Right atrium auricular region (tissue), 2 donors: ENCODE measurements around the gene NKX1-2. TPM values are rescaled to one million over a fixed set of nuclear protein-coding genes. Genes with fewer than 3 reads are reported as not detected.

Experiments used
- DNase-seq: peaks from one replicate; pipeline ENCODE4 v3.0.0-alpha.2; 2019; ENCODE audit warnings: low spot score
- H3K27ac ChIP-seq, 2 donors: fragments of 200-600 bp; sonication (generic); 1 replicate in 1 of 2; 2 replicates in 1 of 2; pipeline ENCODE4 v1.5.1; 2016 to 2019
- H3K27me3 ChIP-seq, 2 donors: fragments of 200-600 bp; sonication (generic); one replicate each; pipeline versions ENCODE4 v1.5.1 to v1.6.0; 2017 to 2019
- H3K36me3 ChIP-seq: fragments of 200-600 bp; sonication (generic); one replicate; pipeline ENCODE4 v1.5.1; 2016
- H3K4me1 ChIP-seq, 2 donors: fragments of 200-600 bp; sonication (generic); one replicate each; pipeline versions ENCODE4 v1.5.1 to v1.6.0; 2017 to 2019
- H3K4me3 ChIP-seq, 2 donors: fragments of 200-600 bp; sonication (generic); 1 replicate in 1 of 2; 2 replicates in 1 of 2; pipeline ENCODE4 v1.5.1; 2017 to 2019; ENCODE audit warnings: mild to moderate bottlenecking in 1 of 2, moderate library complexity in 1 of 2
- H3K9me3 ChIP-seq, 2 donors: fragments of 200-600 bp; sonication (generic); one replicate each; pipeline ENCODE4 v1.5.1; 2019
- total RNA-seq, 2 donors: library from RNA; depleted of rRNA; stranded (reverse); fragments of >200 nt; gene quantifications; one replicate each; pipeline ENCODE4 v1.1.0, GENCODE V29; 2016
- TF ChIP-seq, protein P1 (sequence below), 2 donors: fragments of 200-600 bp; sonication (generic); IDR thresholded peaks; one replicate each; pipeline ENCODE4 v1.5.1; 2019; ENCODE audit warnings: antibody characterized with exemption in 2 of 2

NKX1-2 gene
- total RNA-seq, 2 donors from 2014 or later: not detected

DNA sequence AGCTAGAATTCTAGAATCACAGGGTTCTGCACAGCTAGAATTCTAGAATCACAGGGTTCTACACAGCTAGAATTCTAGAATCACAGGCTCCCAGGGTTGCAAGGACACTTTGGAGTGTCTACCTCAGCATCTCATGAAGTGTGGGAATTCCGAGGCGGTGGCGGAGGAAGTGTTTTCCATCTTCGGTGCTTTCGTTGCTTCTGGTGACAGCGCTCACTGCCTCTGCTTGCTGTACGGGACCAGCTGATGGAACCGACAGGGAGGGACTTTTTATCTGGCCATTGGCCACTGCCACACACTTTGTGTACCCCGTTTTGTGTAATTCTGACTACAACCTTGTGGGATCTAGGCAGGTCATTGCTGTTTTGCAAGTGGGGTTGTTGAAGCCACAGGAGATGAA lies 41.3 kb upstream of the NKX1-2 start:
- no peak overlapping the region for H3K27ac ChIP-seq
- TF ChIP-seq, protein P1, sequence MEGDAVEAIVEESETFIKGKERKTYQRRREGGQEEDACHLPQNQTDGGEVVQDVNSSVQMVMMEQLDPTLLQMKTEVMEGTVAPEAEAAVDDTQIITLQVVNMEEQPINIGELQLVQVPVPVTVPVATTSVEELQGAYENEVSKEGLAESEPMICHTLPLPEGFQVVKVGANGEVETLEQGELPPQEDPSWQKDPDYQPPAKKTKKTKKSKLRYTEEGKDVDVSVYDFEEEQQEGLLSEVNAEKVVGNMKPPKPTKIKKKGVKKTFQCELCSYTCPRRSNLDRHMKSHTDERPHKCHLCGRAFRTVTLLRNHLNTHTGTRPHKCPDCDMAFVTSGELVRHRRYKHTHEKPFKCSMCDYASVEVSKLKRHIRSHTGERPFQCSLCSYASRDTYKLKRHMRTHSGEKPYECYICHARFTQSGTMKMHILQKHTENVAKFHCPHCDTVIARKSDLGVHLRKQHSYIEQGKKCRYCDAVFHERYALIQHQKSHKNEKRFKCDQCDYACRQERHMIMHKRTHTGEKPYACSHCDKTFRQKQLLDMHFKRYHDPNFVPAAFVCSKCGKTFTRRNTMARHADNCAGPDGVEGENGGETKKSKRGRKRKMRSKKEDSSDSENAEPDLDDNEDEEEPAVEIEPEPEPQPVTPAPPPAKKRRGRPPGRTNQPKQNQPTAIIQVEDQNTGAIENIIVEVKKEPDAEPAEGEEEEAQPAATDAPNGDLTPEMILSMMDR (IDR thresholded peaks at IDR 0.05): no peak
- H3K4me1 ChIP-seq: no peaks in the 10 kb centered on the region
- no peak overlapping the region for H3K4me3 ChIP-seq
- no peaks in the 10 kb centered on the region for H3K9me3 ChIP-seq
- DNase-seq: no peak
- H3K36me3 ChIP-seq: no peaks in the 10 kb centered on the region
- no peaks in the 10 kb centered on the region for H3K27me3 ChIP-seq

DNA sequence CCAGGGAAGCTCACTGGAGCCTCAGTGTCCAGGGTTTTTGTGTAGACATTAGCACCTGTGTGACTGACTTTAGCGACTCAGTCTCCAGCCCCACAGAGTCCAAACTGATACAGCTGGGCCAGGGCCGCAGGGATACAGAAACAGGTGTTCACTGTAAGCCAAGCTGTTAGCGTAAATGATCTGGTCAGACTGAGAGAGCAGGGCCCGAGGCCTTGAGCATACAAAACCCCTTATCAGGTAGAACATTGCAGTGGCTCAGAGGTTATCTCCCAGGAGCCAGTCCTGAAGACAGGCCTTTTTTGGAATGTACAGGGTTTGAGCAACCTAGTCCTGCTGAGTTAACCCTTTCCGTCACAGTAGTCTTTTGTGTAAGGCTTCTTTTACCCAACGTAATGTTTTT lies 36.8 kb upstream of the NKX1-2 start:
- TF ChIP-seq, protein P1 (IDR thresholded peaks at IDR 0.05): no peak
- no peak overlapping the region for H3K4me3 ChIP-seq
- H3K9me3 ChIP-seq: no peaks in the 10 kb centered on the region
- no peaks in the 10 kb centered on the region for H3K27me3 ChIP-seq
- no peak for DNase-seq
- no peak overlapping the region for H3K27ac ChIP-seq
- no peaks in the 10 kb centered on the region for H3K4me1 ChIP-seq
- H3K36me3 ChIP-seq: no peaks in the 10 kb centered on the region

DNA sequence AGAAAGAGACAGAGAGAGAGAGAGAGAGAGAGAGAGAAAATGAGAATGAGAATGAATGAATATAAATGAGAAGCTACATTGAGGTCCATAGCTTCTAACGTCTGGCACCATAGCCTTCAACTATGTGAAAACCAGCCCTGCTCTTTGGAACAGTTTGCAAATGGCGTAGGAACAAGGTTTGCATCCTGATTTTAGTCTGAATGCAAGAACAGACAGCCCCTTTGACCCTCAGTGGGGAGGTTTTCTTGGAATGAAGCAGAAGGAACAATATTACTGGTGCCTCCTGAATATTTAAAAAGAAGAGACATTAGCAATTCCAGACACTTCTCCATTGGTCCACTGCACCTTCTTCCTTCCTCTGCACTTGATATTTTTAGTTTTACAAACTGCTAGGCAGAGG lies 34.8 kb upstream of the NKX1-2 start:
- TF ChIP-seq, protein P1 (IDR thresholded peaks at IDR 0.05): no peak
- Histone ChIP-seq H3K4me3 (no peak overlapping the region), H3K27me3 (no peaks in the 10 kb centered on the region), H3K9me3 (no peaks in the 10 kb centered on the region), H3K27ac (no peak overlapping the region), H3K4me1 (no peaks in the 10 kb centered on the region), H3K36me3 (no peaks in the 10 kb centered on the region)
- DNase-seq: no peak

DNA sequence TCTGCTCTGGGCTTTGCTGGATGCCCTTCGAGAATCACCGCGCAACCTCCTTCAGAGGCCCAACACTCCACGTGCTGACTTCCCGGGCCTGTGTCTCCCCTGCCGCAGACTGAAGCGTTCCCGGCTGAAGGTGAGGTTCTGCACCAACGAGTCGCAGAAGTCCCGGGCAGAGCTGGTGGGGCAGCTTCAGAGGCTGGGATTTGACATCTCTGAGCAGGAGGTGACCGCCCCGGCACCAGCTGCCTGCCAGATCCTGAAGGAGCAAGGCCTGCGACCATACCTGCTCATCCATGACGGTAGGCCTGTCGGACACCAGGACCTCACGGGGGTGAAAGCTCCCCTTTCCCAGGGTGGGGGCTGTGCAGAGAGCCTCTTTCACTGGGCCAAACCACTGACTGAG lies 34.2 kb upstream of the NKX1-2 start:
- Histone ChIP-seq H3K9me3 (no peaks in the 10 kb centered on the region), H3K4me1 (no peaks in the 10 kb centered on the region), H3K36me3 (no peaks in the 10 kb centered on the region), H3K27me3 (no peaks in the 10 kb centered on the region), H3K4me3 (no peak overlapping the region), H3K27ac (no peak overlapping the region)
- TF ChIP-seq, protein P1 (IDR thresholded peaks at IDR 0.05): no peak
- DNase-seq: no peak

DNA sequence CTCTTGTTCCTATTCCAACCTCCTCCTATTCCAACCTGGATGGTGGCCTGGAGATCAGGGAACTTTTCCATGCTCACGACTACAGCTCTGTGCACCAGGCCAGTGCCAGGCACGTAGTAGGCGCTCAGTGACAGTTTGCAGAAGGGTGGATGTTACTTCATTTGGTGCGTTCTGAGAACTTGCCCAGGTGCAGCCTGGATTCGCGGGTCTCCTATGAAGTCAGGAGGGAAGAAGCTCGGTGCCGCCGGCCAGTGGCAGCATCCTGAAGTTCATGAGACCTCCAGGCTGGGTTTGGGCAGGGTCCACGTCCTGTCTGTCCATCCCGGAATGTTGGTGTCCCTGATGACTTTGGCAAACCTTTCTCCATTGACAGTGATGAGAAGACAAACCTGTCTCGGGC lies 33.0 kb upstream of the NKX1-2 start:
- H3K36me3 ChIP-seq: no peaks in the 10 kb centered on the region
- H3K9me3 ChIP-seq: no peaks in the 10 kb centered on the region
- TF ChIP-seq, protein P1 (IDR thresholded peaks at IDR 0.05): no peak
- DNase-seq: no peak
- no peak overlapping the region for H3K27ac ChIP-seq
- H3K4me1 ChIP-seq: no peaks in the 10 kb centered on the region
- H3K4me3 ChIP-seq: no peak overlapping the region
- no peaks in the 10 kb centered on the region for H3K27me3 ChIP-seq

DNA sequence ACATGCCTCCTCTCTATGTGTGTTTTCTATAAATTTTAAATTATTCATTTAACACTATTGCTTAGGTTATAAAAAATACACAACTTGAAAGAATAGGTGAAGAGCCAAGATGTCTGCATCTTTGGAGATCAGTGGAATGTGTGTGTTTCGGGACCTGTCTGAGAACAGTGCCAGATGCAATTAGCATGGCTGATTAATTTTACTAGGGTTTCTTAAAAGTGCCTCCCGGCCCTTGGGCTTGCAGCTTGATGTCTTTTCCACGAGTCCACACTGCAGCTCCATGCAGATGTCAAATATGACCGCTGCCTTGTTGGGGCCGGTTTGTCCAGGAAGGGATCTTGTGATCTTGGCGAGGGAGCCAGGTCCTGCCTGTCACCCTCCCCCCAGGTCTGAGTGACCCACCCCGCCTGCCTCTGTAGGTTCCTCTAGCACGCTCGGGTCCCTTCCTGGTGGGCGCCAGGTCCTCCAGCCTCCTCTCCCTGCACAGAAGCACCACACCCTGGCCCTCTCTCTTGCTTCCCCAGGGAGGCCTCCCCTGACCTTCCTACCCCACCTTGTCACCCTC lies 32.5 kb upstream of the NKX1-2 start:
- no peak for DNase-seq
- H3K9me3 ChIP-seq: no peaks in the 10 kb centered on the region
- H3K36me3 ChIP-seq: no peaks in the 10 kb centered on the region
- H3K27me3 ChIP-seq: no peaks in the 10 kb centered on the region
- no peaks in the 10 kb centered on the region for H3K4me1 ChIP-seq
- TF ChIP-seq, protein P1 (IDR thresholded peaks at IDR 0.05): no peak
- H3K27ac ChIP-seq: no peak overlapping the region
- no peak overlapping the region for H3K4me3 ChIP-seq
